ENCODE results near the gene B3GNT8. TPM values are rescaled to one million over a fixed set of nuclear protein-coding genes. Genes with fewer than 3 reads are reported as not detected.

The B3GNT8 gene
- total RNA-seq, 2 donors from 2014 or later = 4.0 to 4.2 TPM

- no peak for TF ChIP-seq CTCF (IDR thresholded peaks at IDR 0.05)
- Histone ChIP-seq H3K9me3 (no peaks in the 10 kb centered on the region), H3K4me1 (ENCODE audit: control insufficient read depth in 1 of 2, low read depth in 2 of 2) (peaks cover 7 to 24% of the 10 kb centered on the region in 2 donors), H3K36me3 (peaks cover 17% of the 10 kb centered on the region), H3K27me3 (replicated peaks; ENCODE audit: insufficient read depth) (no peaks in the 10 kb centered on the region), H3K27ac (no peak overlapping the region), H3K4me3 (no peak overlapping the region)
- no peak for DNase-seq (ENCODE audit: low spot score)
- no peak for ATAC-seq (ENCODE audit: insufficient number of reproducible peaks, low FRiP score, low read depth)
Observed at GRCh38 chr19:41408256-41408655, 18.9 kb downstream of the B3GNT8 start.

GRCh38 chr19:41407271-41407670, 19.9 kb downstream of the B3GNT8 start:
- ATAC-seq (ENCODE audit: insufficient number of reproducible peaks, low FRiP score, low read depth) = no peak
- no peak overlapping the region for H3K27ac ChIP-seq

GRCh38 chr19:41405776-41406175, 21.4 kb downstream of the B3GNT8 start:
- no peaks in the 10 kb centered on the region for H3K9me3 ChIP-seq
- peaks cover 7 to 24% of the 10 kb centered on the region in 2 donors for H3K4me1 ChIP-seq (ENCODE audit: control insufficient read depth in 1 of 2, low read depth in 2 of 2)
- peaks cover 4% of the 10 kb centered on the region for H3K36me3 ChIP-seq
- DNase-seq (ENCODE audit: low spot score) = no peak
- no peak overlapping the region for H3K4me3 ChIP-seq
- no peaks in the 10 kb centered on the region for H3K27me3 ChIP-seq (replicated peaks; ENCODE audit: insufficient read depth)
- no peak overlapping the region for H3K27ac ChIP-seq
- no peak for TF ChIP-seq CTCF (IDR thresholded peaks at IDR 0.05)
- no peak for ATAC-seq (ENCODE audit: insufficient number of reproducible peaks, low FRiP score, low read depth)

More at GRCh38 chr19:41407271-41407670, 19.9 kb downstream of the B3GNT8 start:
- no peak overlapping the region for H3K4me3 ChIP-seq
- TF ChIP-seq CTCF (IDR thresholded peaks at IDR 0.05) = no peak
- no peak for DNase-seq (ENCODE audit: low spot score)
- H3K9me3 ChIP-seq = no peaks in the 10 kb centered on the region
- peaks cover 7 to 24% of the 10 kb centered on the region in 2 donors for H3K4me1 ChIP-seq (ENCODE audit: control insufficient read depth in 1 of 2, low read depth in 2 of 2)
- H3K27me3 ChIP-seq (replicated peaks; ENCODE audit: insufficient read depth) = no peaks in the 10 kb centered on the region
- peaks cover 10% of the 10 kb centered on the region for H3K36me3 ChIP-seq

- DNase-seq (ENCODE audit: low spot score) (no peak), ATAC-seq (ENCODE audit: insufficient number of reproducible peaks, low FRiP score, low read depth) (no peak)
- Histone ChIP-seq H3K4me3 (no peak overlapping the region), H3K36me3 (no peaks in the 10 kb centered on the region), H3K4me1 (ENCODE audit: control insufficient read depth in 1 of 2, low read depth in 2 of 2) (peaks cover 8 to 14% of the 10 kb centered on the region in 2 donors), H3K27ac (no peak overlapping the region), H3K9me3 (no peaks in the 10 kb centered on the region), H3K27me3 (replicated peaks; ENCODE audit: insufficient read depth) (no peaks in the 10 kb centered on the region)
- no peak for TF ChIP-seq CTCF (IDR thresholded peaks at IDR 0.05)
Observed at GRCh38 chr19:41403181-41403970, 23.8 kb downstream of the B3GNT8 start.

- ATAC-seq (ENCODE audit: insufficient number of reproducible peaks, low FRiP score, low read depth) = no peak
Observed at GRCh38 chr19:41402010-41402409, 25.2 kb downstream of the B3GNT8 start.

More at GRCh38 chr19:41402010-41402409, 25.2 kb downstream of the B3GNT8 start:
- no peak for TF ChIP-seq CTCF (IDR thresholded peaks at IDR 0.05)
- DNase-seq (ENCODE audit: low spot score) = no peak
- Histone ChIP-seq H3K9me3 (no peaks in the 10 kb centered on the region), H3K36me3 (no peaks in the 10 kb centered on the region), H3K4me3 (no peak overlapping the region), H3K4me1 (ENCODE audit: control insufficient read depth in 1 of 2, low read depth in 2 of 2) (peaks cover 9 to 11% of the 10 kb centered on the region in 2 donors), H3K27ac (no peak overlapping the region), H3K27me3 (replicated peaks; ENCODE audit: insufficient read depth) (no peaks in the 10 kb centered on the region)

All from thoracic aorta (tissue), 2 donors.